ENCODE measurements around the gene HBE1.

The HBE1 gene

DNA sequence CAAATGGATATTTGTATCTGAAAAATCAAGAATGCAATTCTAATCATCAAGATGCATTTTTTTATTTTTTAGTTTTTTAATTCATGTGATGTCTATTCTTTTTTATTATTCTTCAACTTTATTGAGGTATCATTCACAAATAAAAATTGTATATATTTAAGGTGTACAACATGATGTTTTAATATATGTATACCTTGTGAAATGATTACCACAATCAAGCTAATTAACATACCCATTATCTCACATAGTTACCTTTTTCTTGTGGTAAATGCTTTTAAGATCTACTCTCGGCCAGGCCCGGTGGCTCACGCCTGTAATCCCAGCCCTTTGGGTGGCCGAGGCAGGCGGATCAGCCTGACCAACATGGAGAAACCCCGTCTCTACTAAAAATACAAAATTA, 46.6 kb downstream of the HBE1 start:
- Histone ChIP-seq H3K27me3 (ENCODE audit: control insufficient read depth, insufficient read depth, low read length) (no peaks in the 10 kb centered on the region), H3K9ac (ENCODE audit: low read length) (no peak overlapping the region), H3K9me3 (ENCODE audit: control insufficient read depth, insufficient read depth, low read depth, low read length) (peaks cover 9% of the 10 kb centered on the region), H3K36me3 (ENCODE audit: control insufficient read depth, insufficient read depth, low read length) (no peaks in the 10 kb centered on the region), H3K4me3 (ENCODE audit: low read depth, low read length) (no peak overlapping the region), H3K4me1 (ENCODE audit: control insufficient read depth, insufficient read depth, low read length) (no peaks in the 10 kb centered on the region), H3K27ac (ENCODE audit: low read depth, low read length) (no peak overlapping the region)
